ENCODE data around the gene GPR162.

GPR162 gene

DNA sequence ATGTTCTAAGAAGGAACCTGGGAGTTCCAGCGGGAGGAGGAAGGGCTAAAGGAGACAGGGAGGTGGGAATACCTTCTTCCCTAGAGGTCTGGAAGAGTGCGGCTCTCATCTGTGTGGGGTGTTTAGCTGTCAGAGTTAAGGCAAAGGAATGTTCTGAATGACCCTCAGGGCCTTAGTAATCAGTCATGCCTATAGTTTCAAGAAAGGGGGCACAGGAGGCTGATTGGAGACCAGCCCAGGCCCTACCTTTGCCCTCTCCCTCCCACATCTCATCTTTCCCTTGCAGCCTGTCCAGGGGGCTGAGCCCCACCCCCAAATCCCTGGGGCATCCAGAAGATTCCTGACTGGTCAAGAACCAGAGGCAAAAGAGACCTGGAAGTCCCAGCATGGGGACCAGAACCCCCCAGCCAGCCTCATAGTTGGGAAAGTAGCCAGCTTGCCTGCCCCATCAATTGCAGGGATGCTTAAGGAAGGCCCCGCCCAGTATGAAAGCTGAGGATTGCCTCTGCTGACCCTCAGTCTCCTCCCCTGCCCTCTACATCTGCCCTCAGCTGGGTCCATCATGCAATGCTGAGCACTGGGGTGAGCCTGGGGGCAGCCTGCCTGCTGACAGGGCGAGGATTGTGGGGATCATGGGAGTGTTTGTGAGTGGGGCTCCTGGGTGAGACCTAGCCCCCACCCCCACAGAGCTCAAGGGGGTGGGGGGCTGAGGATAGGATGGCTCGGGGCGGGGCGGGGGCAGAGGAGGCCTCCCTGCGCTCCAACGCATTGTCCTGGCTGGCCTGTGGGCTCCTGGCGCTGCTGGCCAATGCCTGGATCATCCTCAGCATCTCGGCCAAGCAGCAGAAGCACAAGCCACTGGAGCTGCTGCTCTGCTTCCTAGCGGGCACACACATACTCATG is 1.8 kb downstream of the GPR162 start:
- DNase-seq (ENCODE audit: low read depth), result no peak

DNA sequence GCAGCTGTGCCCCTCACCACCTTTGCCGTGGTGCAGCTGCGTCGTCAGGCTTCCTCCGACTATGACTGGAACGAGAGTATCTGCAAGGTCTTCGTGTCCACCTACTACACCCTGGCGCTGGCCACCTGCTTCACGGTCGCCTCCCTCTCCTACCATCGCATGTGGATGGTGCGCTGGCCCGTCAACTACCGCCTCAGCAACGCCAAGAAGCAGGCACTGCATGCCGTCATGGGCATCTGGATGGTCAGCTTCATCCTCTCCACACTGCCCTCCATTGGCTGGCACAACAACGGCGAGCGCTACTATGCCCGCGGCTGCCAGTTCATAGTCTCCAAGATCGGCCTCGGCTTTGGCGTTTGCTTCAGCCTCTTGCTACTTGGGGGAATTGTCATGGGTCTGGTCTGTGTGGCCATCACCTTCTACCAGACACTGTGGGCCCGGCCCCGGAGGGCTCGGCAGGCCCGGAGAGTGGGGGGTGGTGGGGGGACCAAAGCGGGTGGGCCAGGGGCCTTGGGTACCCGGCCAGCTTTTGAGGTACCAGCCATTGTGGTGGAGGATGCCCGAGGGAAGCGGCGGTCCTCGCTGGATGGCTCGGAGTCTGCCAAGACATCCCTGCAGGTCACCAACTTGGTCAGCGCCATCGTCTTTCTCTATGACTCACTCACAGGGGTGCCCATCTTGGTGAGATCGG is 2.6 kb downstream of the GPR162 start:
- DNase-seq (ENCODE audit: low read depth), result no peak

DNA sequence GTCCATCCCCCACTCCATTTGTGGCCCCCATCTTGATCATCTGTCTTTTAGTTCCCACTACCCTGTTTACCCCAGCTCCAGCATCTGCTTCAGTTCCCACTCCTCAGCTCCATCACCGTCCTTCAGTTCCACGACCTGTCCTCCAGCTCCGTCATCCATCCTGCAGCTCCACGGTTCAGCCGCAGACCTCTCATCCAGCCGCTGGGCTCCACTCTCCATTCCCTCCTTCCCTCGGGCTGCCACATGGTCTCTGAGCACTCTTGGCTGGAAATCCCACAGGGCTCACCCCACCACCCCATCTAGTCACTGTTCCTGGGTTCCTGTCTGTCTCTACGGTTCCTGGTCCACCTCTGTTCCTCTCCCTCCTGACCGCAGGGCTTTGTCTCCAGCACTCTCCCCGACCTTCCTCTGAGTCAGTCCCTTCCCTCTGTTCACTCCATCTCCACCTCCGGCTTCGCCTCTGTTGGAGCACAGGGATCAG is 3.3 kb downstream of the GPR162 start:
- DNase-seq (ENCODE audit: low read depth), result no peak

DNA sequence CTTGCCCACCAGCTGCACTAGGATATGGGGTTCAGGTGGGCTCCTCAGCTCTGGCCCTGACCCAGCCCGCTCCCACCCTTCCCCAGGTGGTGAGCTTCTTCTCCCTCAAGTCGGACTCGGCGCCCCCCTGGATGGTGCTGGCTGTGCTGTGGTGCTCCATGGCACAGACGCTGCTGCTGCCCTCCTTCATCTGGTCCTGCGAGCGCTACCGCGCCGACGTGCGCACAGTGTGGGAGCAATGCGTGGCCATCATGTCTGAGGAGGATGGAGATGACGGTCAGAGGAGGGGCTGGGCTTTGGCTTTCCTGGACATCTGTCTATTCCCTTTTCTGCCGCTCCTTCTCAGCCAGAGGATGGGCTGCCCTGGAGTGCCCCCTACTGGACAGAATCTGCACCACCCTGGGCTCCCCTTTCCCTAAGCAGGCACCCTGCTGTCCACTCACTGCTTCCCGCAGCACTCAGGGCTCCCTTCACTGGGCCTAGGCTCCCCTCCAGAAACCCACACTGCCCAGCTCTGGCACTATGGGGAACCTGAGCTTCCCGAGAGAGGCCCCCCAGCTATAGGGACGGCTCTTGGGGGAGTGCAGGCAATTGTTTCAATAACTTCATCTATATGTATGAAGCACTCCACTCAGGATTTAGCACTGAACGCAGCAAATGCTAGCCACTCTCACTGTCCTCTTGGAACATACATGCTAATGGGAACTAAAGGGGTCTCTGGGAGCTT is 3.9 kb downstream of the GPR162 start:
- peak; percentile 68 for DNase-seq (ENCODE audit: low read depth)

DNA sequence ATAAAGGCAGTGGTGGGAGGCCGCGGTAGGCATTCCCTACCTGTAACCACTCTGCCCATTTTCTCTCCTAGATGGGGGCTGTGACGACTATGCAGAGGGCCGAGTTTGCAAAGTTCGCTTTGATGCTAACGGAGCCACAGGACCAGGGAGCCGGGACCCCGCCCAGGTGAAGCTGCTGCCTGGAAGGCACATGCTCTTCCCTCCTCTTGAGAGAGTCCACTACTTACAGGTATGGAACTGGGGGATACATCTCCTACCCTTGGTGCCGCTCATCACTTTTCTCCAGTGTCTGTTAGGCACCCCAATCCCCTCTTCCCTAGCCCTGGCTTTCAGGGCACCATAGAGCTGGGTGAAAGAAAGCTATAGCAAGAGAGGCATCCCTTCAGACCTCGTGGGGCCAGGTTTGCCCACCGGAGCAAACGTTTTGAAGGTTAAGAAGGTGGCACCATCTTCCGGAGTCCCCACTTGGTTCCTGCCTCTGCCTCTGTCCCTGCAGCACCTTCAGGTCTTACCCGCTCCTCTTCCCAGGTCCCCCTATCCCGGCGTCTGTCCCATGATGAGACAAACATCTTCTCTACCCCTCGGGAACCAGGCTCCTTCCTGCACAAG is 4.6 kb downstream of the GPR162 start:
- DNase-seq (ENCODE audit: low read depth), result no peak

DNA sequence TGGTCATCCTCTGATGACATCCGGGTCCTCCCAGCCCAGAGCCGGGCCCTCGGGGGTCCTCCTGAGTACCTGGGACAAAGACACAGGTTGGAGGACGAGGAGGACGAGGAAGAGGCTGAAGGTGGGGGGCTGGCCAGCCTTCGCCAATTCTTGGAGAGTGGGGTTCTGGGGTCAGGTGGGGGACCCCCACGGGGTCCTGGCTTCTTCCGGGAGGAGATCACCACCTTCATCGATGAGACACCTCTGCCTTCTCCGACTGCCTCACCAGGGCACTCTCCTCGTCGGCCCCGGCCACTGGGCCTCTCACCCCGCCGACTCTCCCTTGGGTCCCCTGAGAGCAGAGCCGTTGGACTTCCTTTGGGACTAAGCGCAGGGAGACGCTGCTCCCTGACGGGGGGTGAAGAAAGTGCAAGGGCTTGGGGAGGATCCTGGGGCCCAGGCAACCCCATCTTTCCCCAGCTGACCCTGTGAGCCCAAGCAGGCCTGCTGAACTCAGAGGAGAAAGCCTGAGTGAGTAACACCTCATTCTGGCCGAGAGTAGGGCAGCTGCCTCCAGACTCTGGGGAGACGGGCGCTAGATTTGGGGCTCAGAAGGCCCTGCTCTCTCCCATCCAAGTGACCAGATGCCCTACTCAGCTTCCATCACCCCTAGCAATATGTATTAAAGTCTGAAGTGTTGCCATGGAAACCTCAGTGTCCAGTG is 5.3 kb downstream of the GPR162 start:
- no peak for DNase-seq (ENCODE audit: low read depth)

DNA sequence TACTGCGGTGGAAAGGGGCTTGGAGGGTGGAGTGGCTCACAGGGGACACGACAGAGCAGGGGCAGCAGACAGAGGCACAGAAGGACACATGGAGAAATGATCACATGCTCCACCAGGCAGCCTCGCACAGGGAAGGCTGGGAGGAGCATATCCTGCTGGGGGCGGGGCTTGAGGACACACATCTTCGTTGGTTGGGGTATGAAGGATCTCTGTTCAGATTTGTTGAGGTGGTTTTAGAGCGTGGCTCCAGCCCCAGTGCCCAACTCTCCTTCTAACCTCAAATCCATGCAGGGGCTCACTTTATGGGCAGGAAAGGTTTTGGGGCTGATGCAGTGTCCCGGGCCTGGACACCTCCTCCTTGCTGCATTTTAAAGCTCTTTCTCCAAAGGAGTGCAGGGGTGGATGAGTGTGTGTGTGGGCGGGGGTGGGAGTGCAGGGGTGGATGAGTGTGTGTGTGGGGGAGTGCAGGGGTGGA is 5.9 kb downstream of the GPR162 start:
- DNase-seq (ENCODE audit: low read depth), result peak; percentile 26

DNA sequence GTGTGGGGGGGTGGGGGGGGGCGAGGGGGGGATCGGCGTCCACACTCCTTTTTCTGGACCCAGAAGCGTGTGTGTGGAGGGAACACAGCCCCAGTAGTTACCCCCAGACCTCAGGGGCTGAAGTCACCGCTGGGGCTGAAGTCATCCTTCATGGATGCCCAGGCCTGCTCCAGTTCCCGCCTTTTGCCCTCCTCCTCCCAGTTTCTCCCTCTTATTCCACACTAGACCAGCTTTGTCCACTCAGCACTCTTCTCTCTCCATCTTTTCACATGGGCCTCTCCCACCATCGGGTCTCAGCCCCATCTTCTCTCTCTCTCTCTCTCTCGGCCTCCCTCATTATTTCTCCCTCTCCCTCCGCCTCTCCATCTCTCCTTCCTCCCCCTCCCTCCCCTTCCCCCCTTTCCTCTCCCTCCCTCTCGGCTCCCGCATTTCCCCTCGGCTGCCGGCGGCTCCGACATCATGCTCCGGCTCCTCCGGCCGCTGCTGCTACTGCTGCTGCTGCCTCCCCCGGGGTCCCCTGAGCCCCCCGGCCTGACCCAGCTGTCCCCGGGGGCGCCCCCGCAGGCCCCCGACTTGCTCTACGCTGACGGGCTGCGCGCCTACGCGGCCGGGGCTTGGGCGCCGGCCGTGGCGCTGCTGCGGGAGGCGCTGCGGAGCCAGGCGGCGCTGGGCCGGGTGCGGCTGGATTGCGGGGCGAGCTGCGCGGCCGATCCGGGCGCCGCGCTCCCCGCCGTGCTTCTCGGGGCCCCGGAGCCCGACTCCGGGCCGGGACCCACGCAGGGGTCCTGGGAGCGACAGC is 6.6 kb downstream of the GPR162 start, which contains the start of gene P3H3:
Gene P3H3, plus strand, starts transcription at position 426 of the 799 bp plus-strand sequence. Its CDS starts 34 bp downstream, at position 460.
- DNase-seq (ENCODE audit: low read depth), result no peak

DNA sequence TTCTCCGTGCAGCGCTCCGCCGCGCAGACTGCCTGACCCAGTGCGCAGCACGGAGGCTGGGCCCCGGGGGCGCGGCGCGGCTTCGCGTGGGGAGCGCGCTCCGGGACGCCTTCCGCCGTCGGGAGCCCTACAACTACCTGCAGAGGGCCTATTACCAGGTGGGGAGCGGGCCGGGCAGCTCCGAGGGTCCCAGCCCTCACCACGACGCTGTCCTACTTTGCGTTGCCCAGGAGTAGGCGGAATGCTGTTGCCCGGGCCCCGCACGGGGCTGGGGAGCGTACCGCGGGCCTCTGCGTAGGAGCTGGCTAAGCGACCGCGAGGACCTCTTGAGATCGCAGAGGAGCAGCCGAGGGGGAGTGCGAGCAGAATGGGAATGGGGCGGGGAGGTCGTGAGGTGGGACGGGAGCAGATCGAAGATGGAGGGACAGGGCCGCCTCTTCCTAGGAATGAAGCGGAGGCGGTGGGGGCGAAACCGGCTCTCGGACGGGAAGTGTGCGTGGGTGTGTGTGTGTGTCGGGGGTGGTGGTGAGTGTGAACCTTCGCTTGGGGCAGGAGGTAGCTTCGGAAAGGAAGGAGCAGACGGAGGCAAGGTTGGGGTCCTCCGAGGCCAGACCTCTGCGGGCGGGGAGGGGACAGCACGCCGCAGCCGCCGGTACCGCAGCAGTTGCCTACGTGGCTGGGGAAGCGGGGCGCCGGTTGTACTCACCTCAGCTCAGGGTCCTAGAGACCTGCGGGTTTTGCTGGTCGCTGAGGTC is 7.3 kb downstream of the GPR162 start:
- DNase-seq (ENCODE audit: low read depth), result no peak

DNA sequence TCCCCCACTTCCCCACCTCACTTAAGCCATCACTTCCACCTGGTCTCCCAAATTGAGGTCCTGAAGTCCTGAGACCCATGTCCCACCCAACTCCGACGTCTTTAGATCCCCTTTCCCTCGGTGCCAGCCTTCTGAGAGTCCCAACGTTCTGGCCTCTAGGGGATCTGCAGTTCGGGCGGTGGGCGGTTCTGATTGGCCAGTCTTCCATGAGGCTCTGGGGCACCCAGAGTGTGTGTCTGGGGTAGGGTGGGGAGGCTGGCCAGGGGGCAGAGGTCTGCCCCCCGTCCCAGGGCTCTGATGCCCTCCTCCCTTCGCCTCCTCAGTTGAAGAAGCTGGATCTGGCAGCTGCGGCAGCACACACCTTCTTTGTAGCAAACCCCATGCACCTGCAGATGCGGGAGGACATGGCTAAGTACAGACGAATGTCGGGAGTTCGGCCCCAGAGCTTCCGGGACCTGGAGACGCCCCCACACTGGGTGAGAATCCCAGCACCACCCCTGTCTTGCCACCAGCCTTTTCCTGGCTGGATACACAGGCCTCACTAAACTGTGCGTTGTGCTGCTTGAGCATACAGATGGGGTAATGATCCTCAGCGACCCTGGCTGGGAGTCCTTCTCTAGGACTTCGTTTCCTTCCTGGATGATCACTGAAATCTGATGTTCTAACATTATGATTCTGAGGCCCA is 8.1 kb downstream of the GPR162 start:
- no peak for DNase-seq (ENCODE audit: low read depth)

DNA sequence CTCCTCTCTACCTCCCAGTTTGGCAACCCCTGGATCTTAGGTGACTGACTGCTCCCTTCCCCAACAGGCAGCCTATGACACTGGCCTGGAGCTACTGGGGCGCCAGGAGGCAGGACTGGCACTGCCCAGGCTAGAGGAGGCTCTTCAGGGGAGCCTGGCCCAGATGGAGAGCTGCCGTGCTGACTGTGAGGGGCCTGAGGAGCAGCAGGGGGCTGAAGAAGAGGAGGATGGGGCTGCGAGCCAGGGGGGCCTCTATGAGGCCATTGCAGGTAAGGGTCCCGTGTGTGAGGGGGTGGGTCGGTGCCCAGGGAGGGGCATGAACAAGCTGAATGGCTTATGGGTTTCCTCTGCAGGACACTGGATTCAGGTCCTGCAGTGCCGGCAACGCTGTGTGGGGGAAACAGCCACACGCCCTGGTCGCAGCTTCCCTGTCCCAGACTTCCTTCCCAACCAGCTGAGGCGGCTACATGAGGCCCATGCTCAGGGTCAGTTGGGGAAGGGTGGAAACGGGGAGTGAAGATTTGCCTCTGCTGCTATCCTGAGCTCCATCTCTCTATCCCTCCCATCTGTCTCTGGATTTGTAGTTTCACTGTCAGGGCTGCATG is 8.8 kb downstream of the GPR162 start:
- DNase-seq (ENCODE audit: low read depth), result no peak

DNA sequence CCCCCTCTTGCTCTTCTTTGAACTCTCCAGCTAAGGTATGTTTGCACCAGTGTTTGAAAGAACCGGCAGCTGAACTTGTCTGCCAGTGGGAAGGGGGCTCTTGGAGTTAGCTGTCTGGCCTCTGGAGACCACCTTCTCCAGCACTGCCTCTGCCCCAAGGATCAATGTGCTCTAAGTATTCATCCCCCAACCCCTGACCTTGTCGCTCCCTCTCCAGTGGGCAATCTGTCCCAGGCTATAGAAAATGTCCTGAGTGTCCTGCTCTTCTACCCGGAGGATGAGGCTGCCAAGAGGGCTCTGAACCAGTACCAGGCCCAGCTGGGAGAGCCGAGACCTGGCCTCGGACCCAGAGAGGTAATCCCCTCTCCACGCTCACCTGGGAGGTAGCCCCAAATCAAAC is 9.4 kb downstream of the GPR162 start:
- DNase-seq (ENCODE audit: low read depth), result no peak

DNA sequence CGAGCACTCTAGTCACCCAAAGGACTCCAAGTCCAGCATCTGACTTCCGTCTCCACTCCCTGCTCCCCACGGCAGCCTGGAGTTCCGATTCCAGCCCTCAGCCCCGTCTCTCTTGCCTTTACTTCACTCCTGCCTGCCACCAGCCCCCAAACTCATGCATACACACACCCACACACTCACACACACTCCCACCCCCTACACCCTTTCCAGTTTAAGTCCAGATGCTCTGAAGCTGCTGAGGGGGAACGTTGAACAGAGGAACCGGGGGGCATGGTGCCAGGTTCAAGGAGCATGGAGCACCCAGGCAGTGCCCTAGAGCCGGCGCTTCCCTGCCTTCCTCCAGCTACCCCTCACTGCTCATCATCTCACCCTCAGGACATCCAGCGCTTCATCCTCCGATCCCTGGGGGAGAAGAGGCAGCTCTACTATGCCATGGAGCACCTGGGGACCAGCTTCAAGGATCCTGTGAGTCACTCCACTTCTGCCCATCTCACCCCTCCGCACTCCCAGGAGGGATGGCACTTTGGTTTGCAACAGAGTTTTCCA is 9.9 kb downstream of the GPR162 start:
- DNase-seq (ENCODE audit: low read depth), result no peak

DNA sequence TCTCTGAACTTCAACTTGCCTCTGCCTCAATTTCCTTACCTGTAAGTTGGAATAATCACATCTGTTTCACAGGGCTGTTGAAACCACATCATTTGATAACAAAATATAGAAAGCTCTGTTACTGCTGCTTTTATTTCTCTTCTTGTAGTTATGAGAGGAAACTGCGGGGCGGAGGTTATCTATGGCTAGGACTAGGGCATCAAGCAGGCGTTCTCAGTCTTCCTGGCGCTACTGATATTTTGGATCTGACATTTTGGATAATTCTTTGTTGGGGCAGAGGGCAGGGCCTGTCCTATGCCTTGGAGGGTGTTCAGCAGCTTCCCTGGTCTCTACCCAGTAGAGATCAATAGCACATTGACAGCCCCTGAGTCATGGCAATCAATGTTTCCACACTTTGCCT is 10.5 kb downstream of the GPR162 start:
- no peak for DNase-seq (ENCODE audit: low read depth)

DNA sequence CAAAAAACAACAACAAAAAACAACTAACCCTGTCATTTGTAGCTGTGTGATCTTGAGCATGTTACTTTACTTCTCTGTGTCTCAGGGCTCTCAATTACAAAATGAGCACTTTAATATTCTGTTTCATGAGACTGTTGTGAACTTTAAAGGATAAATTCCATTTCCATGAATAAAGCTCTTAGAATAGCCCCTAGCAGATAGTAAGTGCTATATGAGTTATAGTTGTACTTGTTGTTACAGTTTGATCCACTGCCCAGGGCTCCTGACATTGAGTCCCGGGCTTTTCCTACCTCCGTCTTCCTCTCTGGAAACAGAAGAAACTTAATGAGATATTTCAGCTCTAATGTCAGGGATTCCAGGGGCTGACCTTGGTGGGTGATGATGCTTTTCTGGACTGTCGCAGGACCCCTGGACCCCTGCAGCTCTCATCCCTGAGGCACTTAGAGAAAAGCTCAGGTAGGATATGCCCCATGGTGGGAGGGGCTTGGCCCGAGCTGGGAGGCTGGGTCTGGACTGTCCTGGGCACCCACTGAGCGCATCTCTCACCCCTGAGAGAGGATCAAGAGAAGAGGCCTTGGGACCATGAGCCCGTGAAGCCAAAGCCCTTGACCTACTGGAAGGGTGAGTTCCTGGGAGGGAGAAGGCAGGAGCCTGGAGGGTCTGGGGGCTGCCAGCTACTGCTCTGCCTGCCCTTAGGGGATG is 11.7 kb downstream of the GPR162 start:
- DNase-seq (ENCODE audit: low read depth), result no peak

DNA sequence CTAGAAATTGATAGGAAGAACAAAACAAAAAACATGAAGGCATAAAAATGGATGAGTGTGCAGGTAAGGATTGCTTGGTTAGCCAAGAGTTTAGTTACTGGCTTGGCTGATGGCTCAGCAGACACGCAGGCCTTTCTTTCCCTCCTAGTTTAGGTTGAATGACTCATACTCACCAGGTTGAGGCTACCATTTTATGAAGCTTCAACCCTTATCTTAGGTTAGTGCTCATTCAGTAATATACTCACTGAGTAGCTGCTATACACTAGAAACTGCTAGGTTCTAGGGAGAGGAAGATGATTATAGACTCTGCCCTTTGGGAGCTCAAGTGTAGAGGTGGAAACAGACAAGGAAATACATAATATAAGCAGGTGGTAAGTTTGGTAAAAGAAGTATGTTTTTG is 12.6 kb downstream of the GPR162 start:
- DNase-seq (ENCODE audit: low read depth), result no peak

DNA sequence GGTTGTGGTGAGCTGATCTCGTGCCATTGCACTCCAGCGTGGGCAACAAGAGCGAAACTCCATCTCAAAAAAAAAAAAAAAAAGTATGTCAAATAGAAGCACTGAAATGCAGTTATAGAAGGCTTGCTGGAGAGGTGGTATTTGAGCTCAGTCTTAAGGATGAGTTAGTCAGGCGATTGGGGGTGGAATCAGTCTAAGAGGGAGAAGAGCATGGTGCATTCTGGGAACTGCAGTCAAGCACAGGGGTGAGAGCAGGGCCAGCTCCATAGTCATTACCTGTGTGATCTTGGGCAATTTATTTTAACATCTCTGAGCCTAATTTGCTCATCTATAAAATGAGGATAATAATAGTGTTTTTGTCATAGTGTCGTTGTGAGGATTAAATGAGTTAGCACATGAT is 13.3 kb downstream of the GPR162 start:
- DNase-seq (ENCODE audit: low read depth), result no peak

DNA sequence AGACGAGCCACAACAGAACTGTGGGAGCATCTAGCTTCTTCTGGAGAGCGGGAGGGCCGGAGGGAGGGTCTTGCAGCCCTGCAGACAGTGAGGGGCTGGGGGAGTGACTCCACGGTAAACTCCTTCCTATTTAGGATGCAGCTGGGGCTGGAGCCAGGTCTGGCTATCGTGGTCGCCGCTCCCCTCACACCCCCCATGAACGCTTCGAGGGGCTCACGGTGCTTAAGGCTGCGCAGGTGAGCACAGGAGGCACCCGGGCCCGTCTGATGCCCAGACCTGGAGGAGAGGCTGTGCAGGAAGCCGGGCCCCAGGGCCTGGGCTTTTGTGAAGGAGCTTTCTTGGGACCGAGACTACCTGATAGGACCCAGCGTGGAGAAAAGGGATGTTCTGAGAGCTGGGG is 15.2 kb downstream of the GPR162 start:
- DNase-seq (ENCODE audit: low read depth), result no peak
